GM19099 (cell line): ENCODE results near the gene ZNF83.

ENCODE experiments used
- POLR2A ChIP-seq: IDR thresholded peaks from 3 replicates; pipeline ENCODE4 v1.6.1; 2011; ENCODE audit warnings: low read depth; ENCODE audit not compliant: insufficient read length; ENCODE audit errors: extremely low read depth

The ZNF83 gene

GRCh38 chr19:52648336-52649016, 10.3 kb upstream of the ZNF83 start:
- TF ChIP-seq POLR2A = no peak

GRCh38 chr19:52646571-52647217, 8.5 kb upstream of the ZNF83 start:
- TF ChIP-seq POLR2A = no peak

GRCh38 chr19:52640916-52641315, 2.8 kb upstream of the ZNF83 start:
- no peak for TF ChIP-seq POLR2A

GRCh38 chr19:52639996-52640395, 1.8 kb upstream of the ZNF83 start:
- TF ChIP-seq POLR2A = no peak

- TF ChIP-seq POLR2A = no peak
Measured at GRCh38 chr19:52638601-52639000, 446 bp upstream of the ZNF83 start.

- no peak for TF ChIP-seq POLR2A
Measured at GRCh38 chr19:52635786-52636570, 2.2 kb downstream of the ZNF83 start.

- no peak for TF ChIP-seq POLR2A
Measured at GRCh38 chr19:52626915-52627314, 11.2 kb downstream of the ZNF83 start.

- no peak for TF ChIP-seq POLR2A
Measured at GRCh38 chr19:52622261-52622660, 15.9 kb downstream of the ZNF83 start.

GRCh38 chr19:52621376-52621775, 16.8 kb downstream of the ZNF83 start:
- TF ChIP-seq POLR2A = no peak

GRCh38 chr19:52613299-52613906, 24.8 kb downstream of the ZNF83 start:
- no peak for TF ChIP-seq POLR2A

- TF ChIP-seq POLR2A = no peak
Measured at GRCh38 chr19:52603558-52604207, 34.5 kb downstream of the ZNF83 start.

GRCh38 chr19:52602941-52603340, 35.2 kb downstream of the ZNF83 start:
- TF ChIP-seq POLR2A = no peak

- peak; percentile 72 for TF ChIP-seq POLR2A
Measured at GRCh38 chr19:52601025-52601973, 36.9 kb downstream of the ZNF83 start.

GRCh38 chr19:52600639-52601024, 37.5 kb downstream of the ZNF83 start:
- TF ChIP-seq POLR2A = no peak
